K562 (cell line): ENCODE results near the gene TUBG2. TPM values are rescaled to one million over a fixed set of nuclear protein-coding genes. Genes with fewer than 3 reads are reported as not detected.

Experiments used
- CUX1 ChIP-seq: fragments of 200-800 bp; sonication (Bioruptor generic); IDR thresholded peaks from 2 replicates; pipeline ENCODE4 v1.6.1; 2016; ENCODE audit warnings: missing genetic modification characterization, missing compliant biosample characterization
- FOXP1 ChIP-seq: sonication (generic); formaldehyde crosslinking; IDR thresholded peaks from 2 replicates; pipeline ENCODE4 v1.8.0; 2022; ENCODE audit warnings: mild to moderate bottlenecking, missing genetic modification reagents
- HDAC8 ChIP-seq: fragments of 450-650 bp; IDR thresholded peaks from 2 replicates; pipeline ENCODE4 v1.6.1; 2016; ENCODE audit warnings: mild to moderate bottlenecking, missing genetic modification characterization, moderate library complexity, missing compliant biosample characterization
- HMBOX1 ChIP-seq: sonication (generic); IDR thresholded peaks from 2 replicates; pipeline ENCODE4 v1.6.1; 2016
- HNRNPUL1 ChIP-seq: fragments of 200-400 bp; formaldehyde crosslinking; IDR thresholded peaks from 2 replicates; pipeline ENCODE4 v1.6.1; 2017; ENCODE audit warnings: low read length
- LARP7 ChIP-seq: fragments of 450-650 bp; IDR thresholded peaks from 2 replicates; pipeline ENCODE4 v1.6.1; 2016
- MLLT1 ChIP-seq, 2 experiments: fragments of 450-650 bp; IDR thresholded peaks; 2 replicates each; pipeline ENCODE4 v1.6.1; 2016
- MNT ChIP-seq, 2 experiments: fragments of 450-650 bp; conservative IDR thresholded peaks; 2 replicates each; pipeline ENCODE4 v1.6.1; 2017; ENCODE audit warnings: mild to moderate bottlenecking in 2 of 2, moderate library complexity in 2 of 2
- PHB2 ChIP-seq: fragments of 450-650 bp; IDR thresholded peaks from 2 replicates; pipeline ENCODE4 v1.6.1; 2017; ENCODE audit warnings: low read depth
- RBM17 ChIP-seq: fragments of 200-400 bp; formaldehyde crosslinking; IDR thresholded peaks from 2 replicates; pipeline ENCODE4 v1.6.1; 2017; ENCODE audit warnings: low read depth, mild to moderate bottlenecking, low read length, borderline replicate concordance
- ZBTB9 ChIP-seq: fragments of 450-650 bp; formaldehyde crosslinking; IDR thresholded peaks from 2 replicates; pipeline ENCODE4 v1.4.0; 2020; ENCODE audit warnings: mild to moderate bottlenecking, moderate library complexity
- ZNF146 ChIP-seq: IDR thresholded peaks from one replicate; pipeline ENCODE4 v1.6.1; 2018; ENCODE audit warnings: missing compliant biosample characterization; ENCODE audit not compliant: unreplicated experiment
- ZNF274 ChIP-seq: IDR thresholded peaks from 2 replicates; pipeline ENCODE4 v1.6.1; 2011; ENCODE audit warnings: low read depth, mild to moderate bottlenecking, low read length, moderate library complexity, borderline replicate concordance
- ZNF398 ChIP-seq: fragments of 250-450 bp; sonication (Bioruptor Pico); IDR thresholded peaks from 2 replicates; pipeline ENCODE4 v1.8.0; 2021; ENCODE audit warnings: moderate library complexity, mild to moderate bottlenecking, inconsistent platforms
- ZNF696 ChIP-seq: fragments of 250-450 bp; sonication (Bioruptor Pico); conservative IDR thresholded peaks from 2 replicates; pipeline ENCODE4 v1.4.0; 2020; ENCODE audit warnings: mild to moderate bottlenecking, moderate library complexity
- ZNF707 ChIP-seq: fragments of 250-450 bp; sonication (Bioruptor Pico); conservative IDR thresholded peaks from 2 replicates; pipeline ENCODE4 v1.8.0; 2022; ENCODE audit warnings: inconsistent platforms, mild to moderate bottlenecking, moderate library complexity
- polyA plus RNA-seq, 8 experiments: library from polyadenylated mRNA; depleted of rRNA in 4 of 8; stranded (reverse) in 5 of 8; unstranded in 3 of 8; fragments of >200 nt; fragmentation: Nextera tagmentation in 2 of 8; fragmentation: Illumina TruSeq in 1 of 8; extraction: Ambion mirVana in 2 of 8; extraction: Trizol in 1 of 8; gene quantifications; 2 replicates each; pipeline versions ENCODE4 v1.2.1 to v1.2.3, GENCODE V29; 2011 to 2014; ENCODE audit warnings: inconsistent platforms in 1 of 8, missing spikeins in 1 of 8
- total RNA-seq, 7 experiments: library from RNA; depleted of rRNA in 6 of 7; stranded (reverse); fragments of >200 nt in 6 of 7; fragmentation: Illumina TruSeq in 2 of 7; extraction: Trizol in 2 of 7; gene quantifications; 2 replicates each; pipeline versions ENCODE4 v1.2.1 to v1.2.3, GENCODE V29; 2011 to 2021; ENCODE audit warnings: low replicate concordance in 1 of 7

Gene TUBG2
- total and polyA plus RNA-seq, 9 of the 15 experiments (the other 6 are each of a cell fraction or from before 2014, with no cell fraction given) = 0.09 to 0.80 (median 0.24) TPM; not detected in 2

- TF ChIP-seq CUX1 (CRISPR knock-in tag) (no peak), ZBTB9 (no peak), ZNF146 (CRISPR knock-in tag) (no peak), MLLT1 (IDR thresholded peaks at IDR 0.05) (peak in 1 of 2 experiments; percentile 91; a peak in 2 of 4 replicates), HNRNPUL1 (no peak), ZNF696 (CRISPR knock-in tag) (no peak), MNT (conservative IDR thresholded peaks at IDR 0.05) (peak in 1 of 2 experiments; percentile 64; a peak in 2 of 4 replicates), PHB2 (no peak), LARP7 (no peak), ZNF274 (no peak), HDAC8 (tag) (no peak), HMBOX1 (peak; percentile 97), RBM17 (no peak), FOXP1 (CRISPR knock-in tag) (no peak), ZNF398 (CRISPR knock-in tag) (no peak), ZNF707 (CRISPR knock-in tag) (no peak)
Observed at GRCh38 chr17:42632949-42633444, 26.1 kb upstream of the TUBG2 start (continued).
